ENCODE measurements around the gene FBF1.
A peak's percentile ranks its signal among the peaks of the same experiment; 100 is the strongest.
"Not testable (repeated sequence)": the region's sequence is repeated elsewhere in the genome, so short reads cannot be mapped to it uniquely, and the experiment has no call there.

FBF1 gene, protein sequence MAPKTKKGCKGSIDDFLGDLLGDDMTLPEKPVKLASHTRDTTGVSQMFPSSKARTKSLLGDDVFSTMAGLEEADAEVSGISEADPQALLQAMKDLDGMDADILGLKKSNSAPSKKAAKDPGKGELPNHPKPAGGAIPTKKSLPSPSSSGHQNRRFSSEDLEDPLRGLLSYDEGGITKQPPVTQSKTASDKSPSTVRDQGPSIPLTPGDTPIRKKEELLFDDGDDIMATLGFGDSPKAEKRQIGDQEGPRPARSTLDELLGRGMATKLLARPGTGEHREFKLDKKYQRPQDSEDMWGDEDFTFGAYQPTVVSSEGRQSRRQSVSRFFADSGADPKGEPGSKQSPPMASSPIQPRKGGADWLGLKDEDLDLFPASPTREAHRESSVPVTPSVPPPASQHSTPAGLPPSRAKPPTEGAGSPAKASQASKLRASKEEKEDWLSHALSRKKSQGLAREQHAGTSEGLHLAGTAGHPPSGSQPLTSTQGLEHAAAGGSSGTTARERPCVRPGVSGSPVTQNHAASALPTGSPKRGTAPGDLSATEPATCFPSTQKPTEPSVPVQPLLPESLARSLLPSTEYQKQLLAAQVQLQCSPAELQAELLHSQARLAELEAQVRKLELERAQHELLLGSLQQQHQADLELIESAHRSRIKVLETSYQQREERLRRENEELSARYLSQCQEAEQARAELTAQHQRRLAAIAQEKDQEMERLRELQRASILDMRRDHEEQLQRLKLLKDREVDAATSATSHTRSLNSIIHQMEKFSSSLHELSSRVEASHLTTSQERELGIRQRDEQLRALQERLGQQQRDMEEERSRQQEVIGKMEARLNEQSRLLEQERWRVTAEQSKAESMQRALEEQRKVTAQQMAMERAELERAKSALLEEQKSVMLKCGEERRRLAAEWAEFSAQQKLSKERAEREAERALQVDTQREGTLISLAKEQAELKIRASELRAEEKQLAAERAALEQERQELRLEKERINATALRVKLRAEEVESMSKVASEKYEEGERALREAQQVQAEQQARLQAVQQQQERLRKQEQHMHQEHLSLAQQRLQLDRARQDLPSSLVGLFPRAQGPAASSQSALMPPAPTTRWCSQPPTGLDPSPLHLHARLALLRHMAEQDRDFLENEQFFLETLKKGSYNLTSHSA

GRCh38 chr17:75940727-75941441 is at the start of gene FBF1:
TSS of gene FBF1 (minus strand) at chr17:75941042. CDS start at chr17:75938149, 2,893 bp downstream.
- DNase-seq (ENCODE audit: low spot score) = peak; percentile 84

DNA sequence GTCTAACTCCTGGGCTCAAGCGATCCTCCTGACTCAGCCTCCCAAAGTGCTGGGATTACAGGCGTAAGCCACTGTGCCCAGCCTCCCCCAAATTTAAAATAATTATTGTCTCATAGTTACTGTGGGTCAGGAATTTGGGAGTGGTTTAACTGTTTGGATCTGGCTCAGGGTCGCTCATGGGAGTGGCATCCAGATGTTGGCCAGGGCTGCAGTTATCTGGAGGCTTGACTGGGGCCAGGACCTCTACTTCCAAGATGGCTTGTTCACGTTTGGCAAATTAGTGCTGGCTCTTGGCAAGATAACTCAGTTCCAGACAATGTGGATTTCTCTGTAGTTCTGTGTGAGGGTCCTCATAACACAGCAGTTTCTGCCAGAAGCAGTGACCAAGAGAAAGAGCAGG is 46.2 kb upstream of the FBF1 start:
- DNase-seq (ENCODE audit: low spot score) = no peak

GRCh38 chr17:75985986-75986385 is 45.1 kb upstream of the FBF1 start:
- no peak for DNase-seq (ENCODE audit: low spot score)

- no peak for DNase-seq (ENCODE audit: low spot score)
These were observed 42.8 kb upstream of the FBF1 start for GRCh38 chr17:75983501-75984181.

GRCh38 chr17:75981019-75981615 is 40.3 kb upstream of the FBF1 start:
- DNase-seq (ENCODE audit: low spot score) = no peak

- no peak for DNase-seq (ENCODE audit: low spot score)
These were observed 39.6 kb upstream of the FBF1 start for GRCh38 chr17:75980188-75981018.

DNA sequence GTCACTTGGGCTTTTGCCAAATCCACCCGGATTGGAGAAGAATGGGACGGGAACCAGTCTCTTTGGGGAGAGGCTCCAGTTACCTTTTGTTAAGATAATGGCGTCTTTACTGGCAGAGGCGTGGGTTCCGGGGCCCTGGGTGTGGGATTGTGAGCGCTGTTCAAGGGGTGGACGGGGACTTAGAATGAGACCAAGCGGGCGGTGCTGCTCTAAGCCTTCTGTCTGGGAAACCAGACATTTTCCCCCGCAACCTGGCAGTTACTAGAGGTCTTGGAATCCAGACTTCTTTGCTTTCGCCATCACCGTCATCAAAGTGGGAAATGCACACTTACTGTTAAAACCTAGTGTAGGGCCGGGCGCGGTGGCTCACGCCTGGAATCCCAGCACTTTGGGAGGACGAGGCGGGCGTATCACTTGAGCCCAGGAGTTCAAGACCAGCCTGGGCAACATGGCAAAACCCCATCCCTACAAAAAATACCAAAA is 38.9 kb upstream of the FBF1 start:
- no peak for DNase-seq (ENCODE audit: low spot score)

GRCh38 chr17:75978938-75979704 is 38.3 kb upstream of the FBF1 start, which contains the start of the genes ACOX1 and TEN1:
TSS of gene ACOX1 (minus strand) at chr17:75979166. CDS start at chr17:75979073, 93 bp downstream.
TSS of gene TEN1 (plus strand) at chr17:75979240. CDS start at chr17:75986193, 6,953 bp downstream.
- DNase-seq (ENCODE audit: low spot score) = peak; percentile 95

GRCh38 chr17:75976175-75976848 is 35.5 kb upstream of the FBF1 start:
- no peak for DNase-seq (ENCODE audit: low spot score)

- DNase-seq (ENCODE audit: low spot score) = no peak
These were observed 34.9 kb upstream of the FBF1 start for GRCh38 chr17:75975757-75976174.

DNA sequence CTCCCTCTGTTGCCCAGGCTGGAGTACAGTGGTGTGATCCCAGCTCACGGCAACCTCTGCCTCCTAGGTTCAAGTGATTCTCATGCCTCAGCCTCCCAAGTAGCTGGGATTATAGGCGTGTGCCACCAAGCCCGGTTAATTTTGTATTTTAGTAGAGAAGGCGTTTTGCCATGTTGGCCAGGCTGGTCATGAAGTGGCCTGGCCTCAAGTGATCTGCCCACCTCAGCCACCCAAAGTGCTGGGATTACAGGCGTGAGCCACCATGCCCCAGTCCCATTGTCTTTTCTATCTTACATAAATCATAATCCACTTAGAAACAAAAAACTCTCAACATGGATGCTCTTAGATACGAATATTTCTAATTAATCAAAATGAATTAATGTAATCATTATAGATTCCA is 34.3 kb upstream of the FBF1 start:
- not testable (repeated sequence) for DNase-seq (ENCODE audit: low spot score)

DNA sequence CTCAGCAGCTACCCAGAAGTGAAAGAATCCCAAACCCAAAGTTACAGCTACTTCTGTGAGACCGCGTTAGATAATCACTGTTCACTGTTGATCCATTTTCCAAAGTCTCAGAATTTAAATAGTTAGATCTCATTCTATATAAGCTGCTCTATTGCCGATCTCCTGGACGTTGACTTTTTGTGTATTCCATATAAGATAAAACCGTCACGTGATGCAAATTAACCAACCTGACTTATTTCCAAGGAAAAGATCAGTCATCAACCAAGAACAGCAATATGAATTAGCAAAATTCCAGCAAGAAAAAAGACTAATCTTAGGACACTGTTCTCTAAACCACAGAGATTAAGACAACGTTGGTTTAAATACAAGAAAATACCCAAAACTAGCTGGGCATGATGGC is 29.8 kb upstream of the FBF1 start:
- no peak for DNase-seq (ENCODE audit: low spot score)

- no peak for DNase-seq (ENCODE audit: low spot score)
These were observed 29.2 kb upstream of the FBF1 start for GRCh38 chr17:75970011-75970523.

GRCh38 chr17:75969044-75969443 is 28.2 kb upstream of the FBF1 start:
- not testable (repeated sequence) for DNase-seq (ENCODE audit: low spot score)

GRCh38 chr17:75965468-75965867 is 24.6 kb upstream of the FBF1 start:
- DNase-seq (ENCODE audit: low spot score) = no peak

- no peak for DNase-seq (ENCODE audit: low spot score)
These were observed 19.1 kb upstream of the FBF1 start for GRCh38 chr17:75959839-75960511.
